ENCODE data around the gene SP4.

Gene SP4

DNA sequence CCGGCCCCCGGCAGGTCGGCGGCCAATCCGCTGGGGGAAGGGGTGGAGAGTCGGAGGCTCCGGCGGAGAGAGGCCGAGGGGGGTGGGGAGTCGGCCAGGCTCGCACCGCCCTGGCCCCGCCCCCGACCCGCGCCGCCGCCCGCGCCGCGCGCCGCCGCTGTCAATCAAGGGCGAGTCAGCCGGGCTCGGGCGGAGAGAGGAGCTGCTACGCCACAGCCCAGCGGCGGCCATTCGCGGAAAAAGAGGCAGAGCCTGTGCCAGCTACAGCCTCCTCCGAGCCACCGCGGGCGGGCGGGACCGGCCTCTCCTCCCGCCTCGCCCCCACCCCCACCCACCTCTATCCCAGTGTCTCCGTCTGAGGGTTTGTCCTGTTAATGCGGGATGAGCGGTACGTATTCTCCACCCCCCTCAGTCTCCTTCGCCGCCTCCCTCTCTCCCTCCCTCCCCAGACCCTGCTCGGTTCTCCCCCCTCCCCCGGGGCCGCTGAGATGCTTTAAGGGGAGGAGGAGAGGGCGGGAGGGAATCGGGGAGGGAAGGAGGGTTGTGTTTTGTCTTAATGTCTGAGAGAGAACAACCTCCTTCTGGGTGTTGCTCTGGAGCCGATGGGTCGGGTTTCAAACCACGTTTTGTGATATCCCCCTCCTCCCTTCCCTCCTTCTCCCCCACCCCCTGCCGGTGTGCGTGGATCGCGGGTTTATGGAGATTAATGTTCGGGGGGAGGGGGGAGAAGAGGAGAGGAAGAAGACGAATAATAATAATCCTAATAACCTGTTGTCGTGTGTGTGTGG is at the start of gene SP4:
SP4 (plus strand) TSS at position 213 of the 788 bp plus-strand sequence; CDS start at position 382, 169 bp downstream.
- Histone ChIP-seq H3K4me3 (replicated peaks; ENCODE audit: low read depth, low read length) (peak within 1 kb of the TSS; percentile 88), H3K27me3 (replicated peaks; ENCODE audit: control insufficient read depth, insufficient read depth, low read length) (no peaks in the 10 kb centered on the region), H3K36me3 (ENCODE audit: control insufficient read depth, insufficient read depth, low read length) (no peaks in the 10 kb centered on the region)
- TF ChIP-seq, protein P1, sequence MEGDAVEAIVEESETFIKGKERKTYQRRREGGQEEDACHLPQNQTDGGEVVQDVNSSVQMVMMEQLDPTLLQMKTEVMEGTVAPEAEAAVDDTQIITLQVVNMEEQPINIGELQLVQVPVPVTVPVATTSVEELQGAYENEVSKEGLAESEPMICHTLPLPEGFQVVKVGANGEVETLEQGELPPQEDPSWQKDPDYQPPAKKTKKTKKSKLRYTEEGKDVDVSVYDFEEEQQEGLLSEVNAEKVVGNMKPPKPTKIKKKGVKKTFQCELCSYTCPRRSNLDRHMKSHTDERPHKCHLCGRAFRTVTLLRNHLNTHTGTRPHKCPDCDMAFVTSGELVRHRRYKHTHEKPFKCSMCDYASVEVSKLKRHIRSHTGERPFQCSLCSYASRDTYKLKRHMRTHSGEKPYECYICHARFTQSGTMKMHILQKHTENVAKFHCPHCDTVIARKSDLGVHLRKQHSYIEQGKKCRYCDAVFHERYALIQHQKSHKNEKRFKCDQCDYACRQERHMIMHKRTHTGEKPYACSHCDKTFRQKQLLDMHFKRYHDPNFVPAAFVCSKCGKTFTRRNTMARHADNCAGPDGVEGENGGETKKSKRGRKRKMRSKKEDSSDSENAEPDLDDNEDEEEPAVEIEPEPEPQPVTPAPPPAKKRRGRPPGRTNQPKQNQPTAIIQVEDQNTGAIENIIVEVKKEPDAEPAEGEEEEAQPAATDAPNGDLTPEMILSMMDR (IDR thresholded peaks at IDR 0.05; ENCODE audit: insufficient read depth, low read length, poor library complexity, severe bottlenecking): no peak
- DNase-seq (ENCODE audit: extremely low read depth, insufficient read length): peak; percentile 93

DNA sequence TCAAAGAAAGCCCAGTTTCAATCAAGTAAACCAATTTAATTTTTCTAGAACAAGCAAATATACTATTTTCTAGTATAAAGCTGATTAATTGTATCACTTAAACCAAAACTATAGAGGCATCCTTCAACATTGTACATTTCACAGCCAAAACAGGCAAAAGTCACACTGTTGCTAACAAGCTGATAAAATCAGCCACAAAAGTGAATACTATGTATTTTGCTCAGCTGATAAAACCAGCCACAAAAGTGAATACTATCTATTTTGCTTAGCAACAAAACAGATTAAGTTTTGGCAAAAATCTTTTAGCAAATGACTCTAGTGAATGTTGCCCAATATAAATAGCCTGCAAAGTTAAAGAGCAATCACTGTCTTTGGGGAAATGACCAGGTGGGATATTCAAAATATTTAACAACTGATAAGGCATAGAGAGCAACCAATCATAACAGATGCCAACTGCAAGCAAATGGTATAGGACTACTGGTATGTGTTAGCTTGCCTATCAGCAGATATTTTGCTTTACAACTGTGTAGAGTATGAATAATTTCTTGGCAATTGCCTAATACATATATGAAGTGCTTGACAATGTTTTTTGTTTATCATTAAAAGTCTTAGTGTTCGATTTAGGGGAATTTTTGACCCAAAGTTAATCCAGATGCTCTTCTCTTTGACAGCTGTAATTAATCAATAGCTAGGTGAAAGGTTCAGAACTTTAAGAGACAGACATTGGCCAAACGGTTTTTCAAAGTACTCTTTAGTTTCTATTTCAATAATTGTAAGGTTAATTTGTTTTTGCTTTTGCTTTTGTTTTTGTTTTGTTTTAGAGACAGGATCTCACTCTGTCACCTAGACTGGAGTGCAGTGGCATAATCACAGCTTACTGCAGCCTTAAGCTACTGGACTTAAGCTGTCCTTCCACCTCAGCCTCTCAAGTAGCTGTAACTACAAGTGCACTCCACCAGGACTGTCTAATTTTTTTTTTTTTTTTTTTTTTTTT is 44.4 kb upstream of the SP4 start:
- DNase-seq (ENCODE audit: extremely low read depth, insufficient read length): peak; percentile 33
- Histone ChIP-seq H3K36me3 (ENCODE audit: control insufficient read depth, insufficient read depth, low read length) (no peaks in the 10 kb centered on the region), H3K4me3 (replicated peaks; ENCODE audit: low read depth, low read length) (no peak overlapping the region), H3K27me3 (replicated peaks; ENCODE audit: control insufficient read depth, insufficient read depth, low read length) (no peaks in the 10 kb centered on the region)
- TF ChIP-seq, protein P1 (IDR thresholded peaks at IDR 0.05; ENCODE audit: insufficient read depth, low read length, poor library complexity, severe bottlenecking): no peak

DNA sequence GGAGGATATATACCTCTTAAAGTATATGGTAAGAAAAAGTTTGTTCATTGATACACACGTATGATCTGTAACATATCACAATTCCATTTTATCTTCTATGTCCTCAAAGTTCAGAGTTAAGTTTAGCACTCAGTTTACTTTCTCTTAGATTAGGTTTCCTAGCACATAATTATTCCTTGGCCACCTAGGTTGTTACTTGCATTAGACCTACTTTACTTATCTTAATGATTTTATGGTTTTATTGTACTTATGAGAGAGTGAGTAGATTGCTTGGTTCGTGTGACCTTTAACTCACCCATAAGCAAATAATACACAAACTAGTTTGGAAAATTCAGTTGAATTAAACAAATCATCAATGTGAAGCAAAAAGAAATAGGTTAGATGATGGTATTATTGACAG is 33.9 kb upstream of the SP4 start:
- Histone ChIP-seq H3K4me3 (replicated peaks; ENCODE audit: low read depth, low read length) (no peak overlapping the region), H3K27me3 (replicated peaks; ENCODE audit: control insufficient read depth, insufficient read depth, low read length) (no peaks in the 10 kb centered on the region), H3K36me3 (ENCODE audit: control insufficient read depth, insufficient read depth, low read length) (no peaks in the 10 kb centered on the region)
- no peak for DNase-seq (ENCODE audit: extremely low read depth, insufficient read length)
- TF ChIP-seq, protein P1 (IDR thresholded peaks at IDR 0.05; ENCODE audit: insufficient read depth, low read length, poor library complexity, severe bottlenecking): no peak

DNA sequence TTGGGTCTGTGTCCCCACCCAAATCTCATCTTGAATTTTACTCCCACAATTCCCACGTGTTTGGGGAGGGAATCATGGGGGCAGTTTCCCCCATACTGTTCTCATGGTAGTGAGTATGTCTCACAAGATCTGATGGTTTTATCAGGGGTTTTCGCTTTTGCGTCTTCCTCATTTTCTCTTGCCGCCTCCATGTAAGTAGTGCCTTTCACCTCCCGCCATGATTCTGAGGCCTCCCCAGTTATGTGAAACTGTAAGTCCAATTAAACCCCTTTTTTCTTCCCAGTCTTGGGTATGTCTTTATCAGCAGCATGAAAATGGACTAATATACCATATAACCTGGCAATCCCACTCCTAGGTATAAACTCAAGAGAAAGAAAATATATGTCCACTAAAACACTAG is 25.9 kb upstream of the SP4 start:
- Histone ChIP-seq H3K36me3 (ENCODE audit: control insufficient read depth, insufficient read depth, low read length) (no peaks in the 10 kb centered on the region), H3K4me3 (replicated peaks; ENCODE audit: low read depth, low read length) (no peak overlapping the region), H3K27me3 (replicated peaks; ENCODE audit: control insufficient read depth, insufficient read depth, low read length) (no peaks in the 10 kb centered on the region)
- TF ChIP-seq, protein P1 (IDR thresholded peaks at IDR 0.05; ENCODE audit: insufficient read depth, low read length, poor library complexity, severe bottlenecking): no peak
- no peak for DNase-seq (ENCODE audit: extremely low read depth, insufficient read length)

DNA sequence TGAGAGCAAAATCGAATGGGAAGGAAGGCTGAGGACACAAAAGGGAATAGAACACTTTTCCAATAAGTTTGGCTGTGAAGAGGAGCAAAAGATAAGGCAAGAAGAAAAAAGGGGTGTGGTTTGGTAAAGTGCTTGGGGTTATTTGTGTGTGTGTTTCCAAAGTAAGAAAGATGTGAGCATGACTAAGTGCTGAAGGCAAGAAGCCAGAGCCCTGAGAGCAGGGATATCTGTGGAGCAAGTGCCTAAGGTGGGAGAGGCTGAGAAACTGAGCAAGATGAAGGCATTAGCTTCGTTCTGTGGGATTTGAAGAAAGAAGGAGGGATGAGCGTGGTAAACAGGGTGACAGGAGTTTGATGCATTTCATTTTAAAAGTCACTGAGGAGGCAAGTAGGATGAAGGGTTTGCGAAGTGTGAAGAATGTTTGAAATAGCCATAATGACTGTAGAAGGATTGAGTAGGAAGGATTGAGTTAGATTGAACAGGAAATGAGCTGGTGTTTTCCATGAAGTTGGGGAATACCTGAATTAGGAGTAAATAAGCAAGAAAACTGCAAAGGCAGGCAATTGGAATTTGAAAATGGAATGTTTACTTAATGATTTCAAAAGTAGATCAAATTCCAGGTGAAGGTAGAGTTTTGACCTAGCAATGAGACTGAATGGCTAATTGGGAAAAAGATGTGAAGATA is 19.9 kb upstream of the SP4 start:
- TF ChIP-seq, protein P1 (IDR thresholded peaks at IDR 0.05; ENCODE audit: insufficient read depth, low read length, poor library complexity, severe bottlenecking): no peak
- no peak overlapping the region for H3K4me3 ChIP-seq (replicated peaks; ENCODE audit: low read depth, low read length)
- H3K36me3 ChIP-seq (ENCODE audit: control insufficient read depth, insufficient read depth, low read length): no peaks in the 10 kb centered on the region
- no peaks in the 10 kb centered on the region for H3K27me3 ChIP-seq (replicated peaks; ENCODE audit: control insufficient read depth, insufficient read depth, low read length)
- no peak for DNase-seq (ENCODE audit: extremely low read depth, insufficient read length)

All from GM06990 (cell line).